ENCODE measurements around the gene TDRD5.

Gene TDRD5

GRCh38 chr1:179586107-179586823, 5.4 kb upstream of the TDRD5 start:
- in situ Hi-C loops (cut with MboI; ENCODE audit: low pct_unique_long_range_greater_than_20kb, low sequenced_read_pairs, unreplicated experiment), result no loop called here
- TF ChIP-seq CTCF (IDR thresholded peaks at IDR 0.05; ENCODE audit: extremely low read depth, insufficient read depth, missing control alignments), result peak; percentile 15
- DNase-seq (ENCODE audit: low spot score), result peak; percentile 35

- in situ Hi-C loops (cut with MboI; ENCODE audit: low pct_unique_long_range_greater_than_20kb, low sequenced_read_pairs, unreplicated experiment), result no loop called here
- TF ChIP-seq CTCF (IDR thresholded peaks at IDR 0.05; ENCODE audit: extremely low read depth, insufficient read depth, missing control alignments), result no peak
Observed at GRCh38 chr1:179587336-179587735, 4.3 kb upstream of the TDRD5 start.

GRCh38 chr1:179588425-179589024, 3.1 kb upstream of the TDRD5 start:
- in situ Hi-C loops (cut with MboI; ENCODE audit: low pct_unique_long_range_greater_than_20kb, low sequenced_read_pairs, unreplicated experiment), result no loop called here
- DNase-seq (ENCODE audit: low spot score), result peak; percentile 12
- no peak for TF ChIP-seq CTCF (IDR thresholded peaks at IDR 0.05; ENCODE audit: extremely low read depth, insufficient read depth, missing control alignments)

More at GRCh38 chr1:179587336-179587735, 4.3 kb upstream of the TDRD5 start:
- no peak for DNase-seq (ENCODE audit: low spot score)

- in situ Hi-C loops (cut with MboI; ENCODE audit: low pct_unique_long_range_greater_than_20kb, low sequenced_read_pairs, unreplicated experiment), result no loop called here
- no peak for DNase-seq (ENCODE audit: low spot score)
- no peak for TF ChIP-seq CTCF (IDR thresholded peaks at IDR 0.05; ENCODE audit: extremely low read depth, insufficient read depth, missing control alignments)
Observed at GRCh38 chr1:179589509-179589908, 2.1 kb upstream of the TDRD5 start.

- no peak for TF ChIP-seq CTCF (IDR thresholded peaks at IDR 0.05; ENCODE audit: extremely low read depth, insufficient read depth, missing control alignments)
- in situ Hi-C loops (cut with MboI; ENCODE audit: low pct_unique_long_range_greater_than_20kb, low sequenced_read_pairs, unreplicated experiment), result no loop called here
- DNase-seq (ENCODE audit: low spot score), result peak; percentile 6
Observed at GRCh38 chr1:179590671-179591070, 961 bp upstream of the TDRD5 start.

GRCh38 chr1:179591253-179591591, 410 bp upstream of the TDRD5 start:
- no peak for DNase-seq (ENCODE audit: low spot score)
- TF ChIP-seq CTCF (IDR thresholded peaks at IDR 0.05; ENCODE audit: extremely low read depth, insufficient read depth, missing control alignments), result no peak
- in situ Hi-C loops (cut with MboI; ENCODE audit: low pct_unique_long_range_greater_than_20kb, low sequenced_read_pairs, unreplicated experiment), result no loop called here
